CD4-positive, CD25-positive, alpha-beta regulatory T cell (primary cell): Measurements from ENCODE around the gene MEMO1. TPM values are rescaled to one million over a fixed set of nuclear protein-coding genes. Genes with fewer than 3 reads are reported as not detected.

ENCODE experiments used
- ATAC-seq, 2 donors: fragments of 150-1000 bp; cut with Tn5 transposase; one replicate each; pipeline ENCODE4 v1.10.0; 2021; ENCODE audit warnings: low read depth in 2 of 2, moderate number of reproducible peaks in 2 of 2, moderate library complexity in 1 of 2
- DNase-seq, 3 donors: peaks; one replicate each; pipeline versions ENCODE4 v3.0.0 to v3.0.0-alpha.2; 2012 to 2022; ENCODE audit warnings: mixed read lengths in 1 of 3
- H3K27ac ChIP-seq: one replicate; pipeline ENCODE4 v1.7.0; 2013; ENCODE audit warnings: mild to moderate bottlenecking, low read length; ENCODE audit not compliant: insufficient read depth, poor library complexity, severe bottlenecking
- H3K27me3 ChIP-seq: one replicate; pipeline ENCODE4 v1.7.0; 2013; ENCODE audit warnings: low read length; ENCODE audit not compliant: control insufficient read depth, insufficient read depth
- H3K36me3 ChIP-seq: one replicate; pipeline ENCODE4 v1.7.0; 2013; ENCODE audit warnings: mild to moderate bottlenecking, low read length, moderate library complexity; ENCODE audit not compliant: control insufficient read depth, insufficient read depth
- H3K4me1 ChIP-seq: 2 replicates; pipeline ENCODE4 v1.7.0; 2013; ENCODE audit warnings: mild to moderate bottlenecking, low read length; ENCODE audit not compliant: insufficient read depth, control insufficient read depth, poor library complexity, severe bottlenecking
- H3K4me3 ChIP-seq: one replicate; pipeline ENCODE4 v1.7.0; 2013; ENCODE audit warnings: low read depth, mild to moderate bottlenecking, low read length, moderate library complexity
- H3K9me3 ChIP-seq, 2 experiments: 1 replicate in 1 of 2; 2 replicates in 1 of 2; pipeline ENCODE4 v1.7.0; 2013; ENCODE audit warnings: low read length in 2 of 2, mild to moderate bottlenecking in 1 of 2, moderate library complexity in 1 of 2; ENCODE audit not compliant: control insufficient read depth in 2 of 2
- H3K27ac Mint-ChIP-seq, 3 donors: one replicate each; pipeline ENCODE4 v1.8.0; 2020 to 2022; ENCODE audit warnings: mild to moderate bottlenecking in 3 of 3, mixed read lengths in 3 of 3, moderate library complexity in 2 of 3
- H3K27me3 Mint-ChIP-seq: one replicate; pipeline ENCODE4 v1.8.0; 2022; ENCODE audit warnings: mild to moderate bottlenecking, mixed read lengths
- H3K36me3 Mint-ChIP-seq: one replicate; pipeline ENCODE4 v1.8.0; 2020; ENCODE audit warnings: mixed read lengths
- H3K4me1 Mint-ChIP-seq, 4 donors: one replicate each; pipeline ENCODE4 v1.8.0; 2020 to 2022; ENCODE audit warnings: mixed read lengths in 4 of 4, mild to moderate bottlenecking in 1 of 4
- H3K4me3 Mint-ChIP-seq, 4 donors: one replicate each; pipeline ENCODE4 v1.8.0; 2020 to 2022; ENCODE audit warnings: mild to moderate bottlenecking in 4 of 4, mixed read lengths in 4 of 4, moderate library complexity in 3 of 4
- H3K9me3 Mint-ChIP-seq, 7 donors: one replicate each; pipeline ENCODE4 v1.8.0; 2020 to 2022; ENCODE audit warnings: mixed read lengths in 7 of 7, mild to moderate bottlenecking in 3 of 7, moderate library complexity in 2 of 7
- polyA plus RNA-seq, 4 donors: library from polyadenylated mRNA; unstranded; fragments of 300-500 nt; fragmentation: Illumina TruSeq; gene quantifications; one replicate each; pipeline ENCODE4 v1.2.3, GENCODE V29; 2021
- total RNA-seq: library from RNA; stranded (reverse); gene quantifications from one replicate; pipeline ENCODE4 v1.2.3, GENCODE V29; 2022

Gene MEMO1
- total and polyA plus RNA-seq, 5 donors from 2014 or later: 26.2 to 54.2 (median 41.6) TPM

GRCh38 chr2:32007121-32007391 is 3.8 kb downstream of the MEMO1 start:
- Histone ChIP-seq H3K9me3 (no peaks in the 10 kb centered on the region), H3K4me3 (peak overlapping the region; percentile 30), H3K36me3 (no peaks in the 10 kb centered on the region), H3K27me3 (no peaks in the 10 kb centered on the region), H3K27ac (no peak overlapping the region), H3K4me1 (peaks cover 46% of the 10 kb centered on the region)
- Mint-ChIP-seq H3K27me3 (no peaks in the 10 kb centered on the region), H3K36me3 (peaks cover 12% of the 10 kb centered on the region), H3K27ac (no peak overlapping the region), H3K4me1 (peaks cover 36 to 70% (median 57%) of the 10 kb centered on the region in 4 donors), H3K4me3 (peak overlapping the region; percentile 12 to 96 (median 63)), H3K9me3 (peaks cover 0 to 1% (median 0%) of the 10 kb centered on the region in 7 donors)
- ATAC-seq (no peak), DNase-seq (no peak)

- Histone ChIP-seq H3K9me3 (no peaks in the 10 kb centered on the region), H3K4me1 (peaks cover 40% of the 10 kb centered on the region), H3K4me3 (peak overlapping the region; percentile 21), H3K27me3 (no peaks in the 10 kb centered on the region), H3K36me3 (no peaks in the 10 kb centered on the region), H3K27ac (no peak overlapping the region)
- H3K27me3 Mint-ChIP-seq: no peaks in the 10 kb centered on the region
- H3K9me3 Mint-ChIP-seq: peaks cover 0 to 1% (median 0%) of the 10 kb centered on the region in 7 donors
- peaks cover 15% of the 10 kb centered on the region for H3K36me3 Mint-ChIP-seq
- H3K4me3 Mint-ChIP-seq: peak overlapping the region; percentile 12 to 66 (median 28)
- no peak for DNase-seq
- ATAC-seq: no peak
- peaks cover 29 to 64% (median 53%) of the 10 kb centered on the region in 4 donors for H3K4me1 Mint-ChIP-seq
- H3K27ac Mint-ChIP-seq: no peak overlapping the region
Observed at GRCh38 chr2:32005371-32005976, 5.3 kb downstream of the MEMO1 start.

- no peaks in the 10 kb centered on the region for H3K36me3 ChIP-seq
- Mint-ChIP-seq H3K4me1 (peaks cover 36 to 70% (median 59%) of the 10 kb centered on the region in 4 donors), H3K27me3 (no peaks in the 10 kb centered on the region), H3K4me3 (no peak overlapping the region), H3K36me3 (peaks cover 16% of the 10 kb centered on the region), H3K27ac (peak overlapping the region in 1 of 3 donors; percentile 6), H3K9me3 (peaks cover 0 to 1% (median 0%) of the 10 kb centered on the region in 7 donors)
- DNase-seq: no peak
- no peaks in the 10 kb centered on the region for H3K27me3 ChIP-seq
- H3K9me3 ChIP-seq: no peaks in the 10 kb centered on the region
- no peak overlapping the region for H3K27ac ChIP-seq
- no peak for ATAC-seq
- H3K4me3 ChIP-seq: peak overlapping the region; percentile 10
- H3K4me1 ChIP-seq: peaks cover 45% of the 10 kb centered on the region
Observed at GRCh38 chr2:32003791-32004190, 7.0 kb downstream of the MEMO1 start.

- Histone ChIP-seq H3K27me3 (no peaks in the 10 kb centered on the region), H3K36me3 (no peaks in the 10 kb centered on the region), H3K4me3 (no peak overlapping the region), H3K9me3 (no peaks in the 10 kb centered on the region), H3K27ac (no peak overlapping the region), H3K4me1 (peaks cover 42% of the 10 kb centered on the region)
- Mint-ChIP-seq H3K4me1 (peaks cover 38 to 69% (median 56%) of the 10 kb centered on the region in 4 donors), H3K27ac (no peak overlapping the region), H3K27me3 (no peaks in the 10 kb centered on the region), H3K36me3 (peaks cover 16% of the 10 kb centered on the region), H3K9me3 (peaks cover 0 to 1% (median 0%) of the 10 kb centered on the region in 7 donors), H3K4me3 (no peak overlapping the region)
- no peak for DNase-seq
- ATAC-seq: no peak
Observed at GRCh38 chr2:32002406-32002805, 8.4 kb downstream of the MEMO1 start.

GRCh38 chr2:31999438-31999837 is 11.4 kb downstream of the MEMO1 start:
- peak overlapping the region; percentile 26 to 32 (median 30) for H3K27ac Mint-ChIP-seq
- peak overlapping the region in 1 of 4 donors; percentile 41 for H3K4me3 Mint-ChIP-seq
- H3K9me3 Mint-ChIP-seq: peaks cover 0 to 1% (median 0%) of the 10 kb centered on the region in 7 donors
- H3K4me1 ChIP-seq: peaks cover 24% of the 10 kb centered on the region
- H3K27me3 ChIP-seq: no peaks in the 10 kb centered on the region
- H3K4me1 Mint-ChIP-seq: peaks cover 35 to 61% (median 50%) of the 10 kb centered on the region in 4 donors
- ATAC-seq (no peak), DNase-seq (no peak)
- H3K27me3 Mint-ChIP-seq: no peaks in the 10 kb centered on the region
- no peaks in the 10 kb centered on the region for H3K36me3 ChIP-seq
- no peaks in the 10 kb centered on the region for H3K9me3 ChIP-seq
- H3K4me3 ChIP-seq: no peak overlapping the region
- H3K36me3 Mint-ChIP-seq: peaks cover 7% of the 10 kb centered on the region
- H3K27ac ChIP-seq: no peak overlapping the region

- H3K36me3 ChIP-seq: no peaks in the 10 kb centered on the region
- Mint-ChIP-seq H3K27ac (peak overlapping the region in 2 of 3 donors; percentile 26 to 32), H3K36me3 (peaks cover 7% of the 10 kb centered on the region), H3K4me1 (peaks cover 35 to 59% (median 46%) of the 10 kb centered on the region in 4 donors), H3K27me3 (no peaks in the 10 kb centered on the region), H3K4me3 (peak overlapping the region in 2 of 4 donors; percentile 10 to 41), H3K9me3 (peaks cover 0 to 1% (median 0%) of the 10 kb centered on the region in 7 donors)
- H3K4me1 ChIP-seq: peaks cover 24% of the 10 kb centered on the region
- DNase-seq (no peak), ATAC-seq (peak in 1 of 2 donors; percentile 22)
- no peaks in the 10 kb centered on the region for H3K27me3 ChIP-seq
- no peak overlapping the region for H3K4me3 ChIP-seq
- H3K9me3 ChIP-seq: no peaks in the 10 kb centered on the region
- no peak overlapping the region for H3K27ac ChIP-seq
Observed at GRCh38 chr2:31998731-31999383, 12.0 kb downstream of the MEMO1 start.

- Histone ChIP-seq H3K4me1 (peaks cover 32% of the 10 kb centered on the region), H3K4me3 (no peak overlapping the region), H3K27me3 (no peaks in the 10 kb centered on the region), H3K9me3 (no peaks in the 10 kb centered on the region), H3K36me3 (no peaks in the 10 kb centered on the region), H3K27ac (no peak overlapping the region)
- no peaks in the 10 kb centered on the region for H3K9me3 Mint-ChIP-seq
- H3K36me3 Mint-ChIP-seq: peaks cover 11% of the 10 kb centered on the region
- no peaks in the 10 kb centered on the region for H3K27me3 Mint-ChIP-seq
- H3K4me1 Mint-ChIP-seq: peaks cover 37 to 59% (median 50%) of the 10 kb centered on the region in 4 donors
- ATAC-seq (peak; percentile 34 to 67), DNase-seq (peak in 1 of 3 donors; percentile 53)
- H3K4me3 Mint-ChIP-seq: peak overlapping the region in 3 of 4 donors; percentile 4 to 47 (median 17)
- H3K27ac Mint-ChIP-seq: peak overlapping the region; percentile 39 to 88 (median 48)
Observed at GRCh38 chr2:31997653-31998052, 13.2 kb downstream of the MEMO1 start.
